Measurements from ENCODE around the gene CYP20A1.

The CYP20A1 gene

GRCh38 chr2:203327901-203328759, 89.3 kb downstream of the CYP20A1 start, which contains the start of gene ABI2:
Gene ABI2 (plus strand): TSS chr2:203328394. CDS start chr2:203328515, 121 bp downstream.
- Histone ChIP-seq H3K27ac (replicated peaks) (no peak within 1 kb of the TSS), H3K27me3 (ENCODE audit: insufficient read depth, poor library complexity, severe bottlenecking) (peaks cover 4% of the 10 kb centered on the region), H3K4me3 (replicated peaks; ENCODE audit: insufficient read depth, low read length) (peak within 1 kb of the TSS; percentile 97)
- TF ChIP-seq GABPA (IDR thresholded peaks at IDR 0.05; ENCODE audit: low read depth) (no peak), POLR2AphosphoS5 (IDR thresholded peaks at IDR 0.05; ENCODE audit: low read depth) (no peak), CTCF (IDR thresholded peaks at IDR 0.05; ENCODE audit: insufficient read depth, low read length) (no peak), SPI1 (IDR thresholded peaks at IDR 0.05; ENCODE audit: borderline replicate concordance, low read depth) (no peak), REST (IDR thresholded peaks at IDR 0.05; ENCODE audit: insufficient replicate concordance, low read depth) (no peak)
- DNase-seq (ENCODE audit: low read depth in 1 of 2, low spot score in 1 of 2), result peak; percentile 1 to 40

- no peak for TF ChIP-seq REST (IDR thresholded peaks at IDR 0.05; ENCODE audit: insufficient replicate concordance, low read depth)
- no peak for TF ChIP-seq SPI1 (IDR thresholded peaks at IDR 0.05; ENCODE audit: borderline replicate concordance, low read depth)
- TF ChIP-seq POLR2AphosphoS5 (IDR thresholded peaks at IDR 0.05; ENCODE audit: low read depth), result no peak
- TF ChIP-seq CTCF (IDR thresholded peaks at IDR 0.05; ENCODE audit: insufficient read depth, low read length), result no peak
- DNase-seq (ENCODE audit: low read depth in 1 of 2, low spot score in 1 of 2), result no peak
- H3K27ac ChIP-seq (replicated peaks), result no peak overlapping the region
- H3K4me3 ChIP-seq (replicated peaks; ENCODE audit: insufficient read depth, low read length), result peak overlapping the region; percentile 97
- peaks cover 4% of the 10 kb centered on the region for H3K27me3 ChIP-seq (ENCODE audit: insufficient read depth, poor library complexity, severe bottlenecking)
Measured at GRCh38 chr2:203328760-203329540, 90.1 kb downstream of the CYP20A1 start.

- peaks cover 4% of the 10 kb centered on the region for H3K27me3 ChIP-seq (ENCODE audit: insufficient read depth, poor library complexity, severe bottlenecking)
- no peak overlapping the region for H3K4me3 ChIP-seq (replicated peaks; ENCODE audit: insufficient read depth, low read length)
- DNase-seq (ENCODE audit: low read depth in 1 of 2, low spot score in 1 of 2), result no peak
- no peak for TF ChIP-seq GABPA (IDR thresholded peaks at IDR 0.05; ENCODE audit: low read depth)
- no peak for TF ChIP-seq CTCF (IDR thresholded peaks at IDR 0.05; ENCODE audit: insufficient read depth, low read length)
- no peak for TF ChIP-seq REST (IDR thresholded peaks at IDR 0.05; ENCODE audit: insufficient replicate concordance, low read depth)
- TF ChIP-seq SPI1 (IDR thresholded peaks at IDR 0.05; ENCODE audit: borderline replicate concordance, low read depth), result no peak
- no peak overlapping the region for H3K27ac ChIP-seq (replicated peaks)
Measured at GRCh38 chr2:203330434-203330833, 91.6 kb downstream of the CYP20A1 start.

Data from HL-60 (cell line).